ENCODE results near the gene CNTNAP2. TPM values are rescaled to one million over a fixed set of nuclear protein-coding genes. Genes with fewer than 3 reads are reported as not detected.
A peak's percentile ranks its signal among the peaks of the same experiment; 100 is the strongest.

The CNTNAP2 gene
- total and polyA plus RNA-seq, 8 donors = 0.09 to 1.1 (median 0.38) TPM

DNA sequence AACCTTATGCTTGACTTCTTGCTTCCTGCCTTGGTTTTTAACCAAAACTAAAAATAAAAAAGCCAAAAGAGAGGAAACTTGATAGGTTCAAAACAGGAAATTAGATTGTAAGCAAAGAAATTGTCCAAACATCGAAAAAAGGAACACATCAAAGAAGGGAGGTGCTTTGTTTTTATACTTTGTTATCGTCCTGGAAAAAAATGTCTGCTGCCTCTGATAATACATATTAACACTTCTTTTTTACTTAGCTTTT, 2187.4 kb downstream of the CNTNAP2 start:
- H3K36me3 ChIP-seq = no peaks in the 10 kb centered on the region
- ATAC-seq = no peak
- 63 to 64% methylated on average over 2 of the region's 2 CpGs for WGBS, 2 donors
- FAIRE-seq = no peak
- H3K27me3 ChIP-seq = no peaks in the 10 kb centered on the region
- DNase-seq = no peak
- intact Hi-C loops (cut with DNase I) = no loop called here
- no peak overlapping the region for H3K27ac ChIP-seq
- no peak overlapping the region for H3K4me3 ChIP-seq
- TF ChIP-seq, protein P1, sequence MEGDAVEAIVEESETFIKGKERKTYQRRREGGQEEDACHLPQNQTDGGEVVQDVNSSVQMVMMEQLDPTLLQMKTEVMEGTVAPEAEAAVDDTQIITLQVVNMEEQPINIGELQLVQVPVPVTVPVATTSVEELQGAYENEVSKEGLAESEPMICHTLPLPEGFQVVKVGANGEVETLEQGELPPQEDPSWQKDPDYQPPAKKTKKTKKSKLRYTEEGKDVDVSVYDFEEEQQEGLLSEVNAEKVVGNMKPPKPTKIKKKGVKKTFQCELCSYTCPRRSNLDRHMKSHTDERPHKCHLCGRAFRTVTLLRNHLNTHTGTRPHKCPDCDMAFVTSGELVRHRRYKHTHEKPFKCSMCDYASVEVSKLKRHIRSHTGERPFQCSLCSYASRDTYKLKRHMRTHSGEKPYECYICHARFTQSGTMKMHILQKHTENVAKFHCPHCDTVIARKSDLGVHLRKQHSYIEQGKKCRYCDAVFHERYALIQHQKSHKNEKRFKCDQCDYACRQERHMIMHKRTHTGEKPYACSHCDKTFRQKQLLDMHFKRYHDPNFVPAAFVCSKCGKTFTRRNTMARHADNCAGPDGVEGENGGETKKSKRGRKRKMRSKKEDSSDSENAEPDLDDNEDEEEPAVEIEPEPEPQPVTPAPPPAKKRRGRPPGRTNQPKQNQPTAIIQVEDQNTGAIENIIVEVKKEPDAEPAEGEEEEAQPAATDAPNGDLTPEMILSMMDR (IDR thresholded peaks at IDR 0.05) = no peak
- no peaks in the 10 kb centered on the region for H3K9me3 ChIP-seq
- H3K4me1 ChIP-seq = no peaks in the 10 kb centered on the region

DNA sequence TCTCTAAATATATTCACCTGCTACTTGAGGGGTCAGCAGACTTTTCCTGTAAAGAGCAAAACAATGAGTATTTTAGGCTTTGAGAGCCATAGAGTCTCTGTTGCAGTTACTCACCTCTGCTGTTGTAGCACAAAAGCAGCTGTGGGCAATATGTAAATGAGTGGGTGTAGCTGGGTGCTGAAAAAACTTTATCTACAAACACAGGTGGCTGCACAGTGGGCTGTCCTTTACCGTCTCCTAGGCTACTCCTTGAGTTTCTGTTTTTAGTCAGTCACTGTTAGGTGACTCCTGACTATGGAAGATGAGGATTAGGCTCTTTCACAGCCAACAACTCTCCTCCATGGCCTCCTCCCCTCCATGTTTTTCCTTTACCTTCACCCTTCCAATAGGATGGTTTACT, 2187.9 kb downstream of the CNTNAP2 start:
- DNase-seq = no peak
- intact Hi-C loops (cut with DNase I) = no loop called here
- FAIRE-seq = no peak
- 30 to 44% methylated on average over 1 of the region's 1 CpG for WGBS, 2 donors
- TF ChIP-seq, protein P1 (IDR thresholded peaks at IDR 0.05) = no peak
- Histone ChIP-seq H3K36me3 (no peaks in the 10 kb centered on the region), H3K4me3 (no peak overlapping the region), H3K27me3 (no peaks in the 10 kb centered on the region), H3K9me3 (no peaks in the 10 kb centered on the region), H3K4me1 (no peaks in the 10 kb centered on the region), H3K27ac (no peak overlapping the region)
- ATAC-seq = no peak

DNA sequence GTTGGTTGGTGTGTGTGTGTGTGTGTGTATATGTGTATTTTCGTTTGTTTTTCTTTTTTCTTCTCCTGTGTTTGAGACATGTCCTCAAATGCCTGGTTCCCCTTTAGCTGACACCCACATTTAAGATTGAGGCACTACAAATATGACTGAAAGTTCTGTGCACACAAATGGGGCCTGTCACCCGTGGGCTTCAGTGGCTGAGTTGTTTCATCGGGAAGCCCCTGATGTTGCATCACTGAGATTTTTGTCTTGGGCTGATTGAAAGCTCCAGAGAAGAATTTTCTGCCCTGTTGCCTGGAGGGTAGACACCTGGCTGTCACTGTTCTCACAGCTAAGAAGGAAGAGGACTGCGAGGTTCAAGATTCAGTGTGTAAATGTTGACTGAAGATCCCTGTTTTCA, 2190.2 kb downstream of the CNTNAP2 start:
- 62 to 64% methylated on average over 4 of the region's 4 CpGs for WGBS, 2 donors
- no peaks in the 10 kb centered on the region for H3K9me3 ChIP-seq
- no peak overlapping the region for H3K27ac ChIP-seq
- TF ChIP-seq, protein P1 (IDR thresholded peaks at IDR 0.05) = no peak
- H3K4me3 ChIP-seq = no peak overlapping the region
- H3K36me3 ChIP-seq = no peaks in the 10 kb centered on the region
- no peaks in the 10 kb centered on the region for H3K27me3 ChIP-seq
- DNase-seq (no peak), ATAC-seq (no peak), FAIRE-seq (no peak)
- no peaks in the 10 kb centered on the region for H3K4me1 ChIP-seq
- intact Hi-C loops (cut with DNase I) = no loop called here

DNA sequence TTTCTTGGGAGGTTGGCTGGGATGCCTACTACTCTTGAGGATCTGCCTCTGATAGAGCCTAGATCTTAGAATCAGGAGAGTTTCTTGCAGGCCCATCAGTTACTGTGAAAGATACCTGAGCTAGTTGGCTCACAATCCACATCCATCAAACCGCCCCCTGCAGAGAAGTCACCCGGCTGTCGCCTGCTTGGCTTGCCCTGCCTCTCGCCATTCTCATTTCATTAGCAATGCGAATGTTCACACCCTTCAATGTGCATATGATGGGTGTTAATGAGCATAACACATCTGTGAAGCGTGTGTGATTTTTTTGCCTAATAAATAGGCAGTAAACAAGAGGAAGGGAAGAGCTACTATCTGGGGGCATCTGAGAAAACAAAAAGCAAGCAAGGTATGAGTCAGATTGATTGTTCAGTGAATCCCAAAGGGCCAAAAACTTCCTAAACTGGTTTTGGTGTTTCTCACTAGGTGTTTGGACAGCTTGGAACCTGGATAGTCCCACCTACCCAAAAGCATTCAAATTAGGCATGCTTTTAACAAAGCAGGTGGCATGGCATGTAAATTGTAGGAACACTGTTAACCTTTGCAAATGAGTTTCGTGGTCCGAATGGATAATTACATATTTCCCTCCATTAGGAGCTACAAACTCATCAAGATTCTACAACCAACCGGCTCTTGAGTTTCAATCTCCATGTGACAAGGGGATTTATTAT, 2201.7 kb downstream of the CNTNAP2 start:
- intact Hi-C loops (cut with DNase I) = no loop called here
- no peaks in the 10 kb centered on the region for H3K36me3 ChIP-seq
- DNase-seq = no peak
- no peak overlapping the region for H3K27ac ChIP-seq
- WGBS, 2 donors = 62 to 72% methylated on average over 9 of the region's 9 CpGs
- no peaks in the 10 kb centered on the region for H3K4me1 ChIP-seq
- no peak for ATAC-seq
- H3K27me3 ChIP-seq = no peaks in the 10 kb centered on the region
- H3K9me3 ChIP-seq = no peaks in the 10 kb centered on the region
- FAIRE-seq = no peak
- TF ChIP-seq, protein P1 (IDR thresholded peaks at IDR 0.05) = no peak
- no peak overlapping the region for H3K4me3 ChIP-seq

DNA sequence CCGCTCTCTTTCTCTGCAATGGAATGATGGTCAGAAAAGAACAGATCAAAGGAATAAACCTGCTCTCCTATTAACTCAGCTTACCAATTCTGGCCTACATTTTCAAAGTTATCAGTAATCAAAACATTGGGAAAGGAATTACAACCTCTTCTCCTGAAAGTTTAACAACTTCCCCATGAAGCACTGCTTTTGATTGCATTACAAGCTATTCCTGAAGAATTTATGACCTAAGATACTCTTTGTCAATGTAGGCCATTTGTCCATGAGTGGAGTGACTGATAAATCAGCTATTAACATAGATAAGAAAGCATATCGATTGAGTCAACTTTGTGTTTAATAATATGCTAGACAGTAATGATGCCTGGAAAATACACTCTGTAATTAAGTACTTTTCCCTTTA, 2202.2 kb downstream of the CNTNAP2 start:
- H3K4me3 ChIP-seq = no peak overlapping the region
- WGBS, 2 donors = 37 to 39% methylated on average over 2 of the region's 2 CpGs
- no peaks in the 10 kb centered on the region for H3K4me1 ChIP-seq
- H3K9me3 ChIP-seq = no peaks in the 10 kb centered on the region
- ATAC-seq (peak in 2 of 4 donors; percentile 19 to 48), DNase-seq (no peak), FAIRE-seq (no peak)
- no peaks in the 10 kb centered on the region for H3K36me3 ChIP-seq
- TF ChIP-seq, protein P1 (IDR thresholded peaks at IDR 0.05) = no peak
- no peak overlapping the region for H3K27ac ChIP-seq
- intact Hi-C loops (cut with DNase I) = no loop called here
- H3K27me3 ChIP-seq = no peaks in the 10 kb centered on the region
